HepG2 (cell line): ENCODE results near the gene LEMD3. TPM values are rescaled to one million over a fixed set of nuclear protein-coding genes. Genes with fewer than 3 reads are reported as not detected.

Source experiments
- CBX5 ChIP-seq: sonication (generic); formaldehyde crosslinking; IDR thresholded peaks from 2 replicates; pipeline ENCODE4 v1.4.0; 2020; ENCODE audit warnings: missing genetic modification reagents, borderline replicate concordance
- DZIP1 ChIP-seq: sonication (generic); formaldehyde crosslinking; IDR thresholded peaks from 2 replicates; pipeline ENCODE4 v1.5.0; 2020; ENCODE audit warnings: mild to moderate bottlenecking, missing genetic modification reagents
- NFIC ChIP-seq: IDR thresholded peaks from 2 replicates; pipeline ENCODE4 v1.6.1; 2012; ENCODE audit warnings: mild to moderate bottlenecking, low read length, inconsistent platforms
- SMC3 ChIP-seq: IDR thresholded peaks from 2 replicates; pipeline ENCODE4 v1.6.1; 2011; ENCODE audit warnings: low read length, improper control_type of control experiment
- TSC22D2 ChIP-seq: sonication (generic); formaldehyde crosslinking; IDR thresholded peaks from 2 replicates; pipeline ENCODE4 v1.5.1; 2020; ENCODE audit warnings: missing genetic modification reagents, mild to moderate bottlenecking, borderline replicate concordance
- ZNF407 ChIP-seq: sonication (generic); formaldehyde crosslinking; IDR thresholded peaks from one replicate; pipeline ENCODE4 v1.5.1; 2020; ENCODE audit warnings: mild to moderate bottlenecking, missing genetic modification reagents; ENCODE audit errors: not compliant biosample characterization
- ZNF7 ChIP-seq: IDR thresholded peaks from 2 replicates; pipeline ENCODE4 v1.6.1; 2016; ENCODE audit warnings: missing biosample characterization, missing genetic modification reagents
- ZNF75D ChIP-seq: sonication (generic); formaldehyde crosslinking; IDR thresholded peaks from 2 replicates; pipeline ENCODE4 v1.8.1; 2023; ENCODE audit warnings: missing genetic modification reagents, mild to moderate bottlenecking, borderline replicate concordance
- polyA plus RNA-seq, 8 experiments: library from polyadenylated mRNA; depleted of rRNA in 3 of 8; stranded (reverse) in 7 of 8; unstranded in 1 of 8; fragments of >200 nt; fragmentation: Illumina TruSeq in 4 of 8; extraction: Trizol in 4 of 8; gene quantifications; 2 replicates each; pipeline versions ENCODE4 v1.2.1 to v1.2.3, GENCODE V29; 2011 to 2016; ENCODE audit warnings: low read depth in 4 of 8, missing spikeins in 1 of 8, mixed read lengths in 1 of 8; ENCODE audit not compliant: insufficient read depth in 1 of 8
- total RNA-seq, 5 experiments: library from RNA; depleted of rRNA; stranded (reverse); fragments of >200 nt; fragmentation: Illumina TruSeq; extraction: Trizol; gene quantifications; 2 replicates each; pipeline ENCODE4 v1.2.3, GENCODE V29; 2016; ENCODE audit warnings: low read depth in 1 of 5
- TF ChIP-seq, protein P1 (sequence below): sonication (generic); formaldehyde crosslinking; conservative IDR thresholded peaks from 2 replicates; pipeline ENCODE4 v1.8.0; 2022; ENCODE audit warnings: mild to moderate bottlenecking, moderate library complexity, missing genetic modification reagents
- TF ChIP-seq, protein P2 (sequence below): sonication (generic); formaldehyde crosslinking; IDR thresholded peaks from 2 replicates; pipeline ENCODE4 v1.5.1; 2020; ENCODE audit warnings: mild to moderate bottlenecking, moderate library complexity, missing genetic modification reagents
- TF ChIP-seq, protein P3 (sequence below): sonication (generic); formaldehyde crosslinking; IDR thresholded peaks from 2 replicates; pipeline ENCODE4 v1.4.0; 2020; ENCODE audit warnings: missing genetic modification reagents; ENCODE audit errors: not compliant biosample characterization

Gene LEMD3
- total and polyA plus RNA-seq, 2 of the 13 experiments (the other 11 are each of a cell fraction or from before 2014, with no cell fraction given): 9.3 to 18.7 TPM

DNA sequence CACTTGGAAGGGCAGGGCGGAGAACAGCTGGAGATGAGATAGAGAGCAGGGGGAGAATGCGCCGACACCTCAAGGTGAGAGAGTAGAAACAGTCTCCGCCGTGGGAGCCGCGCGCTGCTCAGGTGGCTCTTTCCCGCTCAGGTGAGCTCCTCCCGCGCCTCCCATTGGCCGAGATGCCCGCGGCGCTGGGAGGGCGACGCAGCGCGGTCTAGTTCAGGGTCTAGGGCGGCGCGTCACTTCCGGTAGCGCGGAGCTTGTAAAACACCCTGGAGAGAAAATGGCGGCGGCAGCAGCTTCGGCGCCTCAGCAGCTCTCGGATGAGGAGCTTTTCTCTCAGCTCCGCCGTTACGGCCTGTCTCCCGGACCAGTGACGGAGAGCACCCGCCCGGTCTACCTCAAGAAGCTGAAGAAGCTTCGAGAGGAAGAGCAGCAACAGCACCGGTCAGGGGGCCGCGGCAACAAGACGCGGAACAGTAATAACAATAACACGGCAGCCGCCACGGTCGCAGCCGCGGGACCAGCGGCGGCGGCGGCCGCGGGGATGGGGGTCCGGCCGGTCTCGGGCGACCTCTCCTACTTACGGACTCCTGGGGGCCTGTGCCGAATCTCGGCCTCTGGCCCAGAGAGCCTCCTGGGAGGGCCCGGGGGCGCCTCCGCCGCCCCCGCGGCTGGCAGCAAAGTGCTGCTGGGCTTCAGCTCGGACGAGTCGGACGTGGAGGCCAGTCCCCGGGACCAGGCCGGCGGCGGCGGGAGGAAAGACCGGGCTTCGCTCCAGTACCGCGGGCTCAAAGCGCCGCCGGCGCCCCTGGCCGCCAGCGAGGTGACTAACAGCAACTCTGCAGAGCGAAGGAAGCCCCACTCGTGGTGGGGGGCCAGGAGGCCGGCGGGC, at the start of gene LEMD3 (continued):
- TF ChIP-seq CBX5 (CRISPR knock-in tag): peak; percentile 95
- no peak for TF ChIP-seq SMC3
- TF ChIP-seq, protein P1, sequence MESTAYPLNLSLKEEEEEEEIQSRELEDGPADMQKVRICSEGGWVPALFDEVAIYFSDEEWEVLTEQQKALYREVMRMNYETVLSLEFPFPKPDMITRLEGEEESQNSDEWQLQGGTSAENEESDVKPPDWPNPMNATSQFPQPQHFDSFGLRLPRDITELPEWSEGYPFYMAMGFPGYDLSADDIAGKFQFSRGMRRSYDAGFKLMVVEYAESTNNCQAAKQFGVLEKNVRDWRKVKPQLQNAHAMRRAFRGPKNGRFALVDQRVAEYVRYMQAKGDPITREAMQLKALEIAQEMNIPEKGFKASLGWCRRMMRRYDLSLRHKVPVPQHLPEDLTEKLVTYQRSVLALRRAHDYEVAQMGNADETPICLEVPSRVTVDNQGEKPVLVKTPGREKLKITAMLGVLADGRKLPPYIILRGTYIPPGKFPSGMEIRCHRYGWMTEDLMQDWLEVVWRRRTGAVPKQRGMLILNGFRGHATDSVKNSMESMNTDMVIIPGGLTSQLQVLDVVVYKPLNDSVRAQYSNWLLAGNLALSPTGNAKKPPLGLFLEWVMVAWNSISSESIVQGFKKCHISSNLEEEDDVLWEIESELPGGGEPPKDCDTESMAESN (CRISPR knock-in tag): peak; percentile 98
- peak; percentile 95; the same call in 1 of the 2 replicates for TF ChIP-seq ZNF75D
- peak; percentile 62 for TF ChIP-seq ZNF7 (CRISPR knock-in tag)
- TF ChIP-seq, protein P2, sequence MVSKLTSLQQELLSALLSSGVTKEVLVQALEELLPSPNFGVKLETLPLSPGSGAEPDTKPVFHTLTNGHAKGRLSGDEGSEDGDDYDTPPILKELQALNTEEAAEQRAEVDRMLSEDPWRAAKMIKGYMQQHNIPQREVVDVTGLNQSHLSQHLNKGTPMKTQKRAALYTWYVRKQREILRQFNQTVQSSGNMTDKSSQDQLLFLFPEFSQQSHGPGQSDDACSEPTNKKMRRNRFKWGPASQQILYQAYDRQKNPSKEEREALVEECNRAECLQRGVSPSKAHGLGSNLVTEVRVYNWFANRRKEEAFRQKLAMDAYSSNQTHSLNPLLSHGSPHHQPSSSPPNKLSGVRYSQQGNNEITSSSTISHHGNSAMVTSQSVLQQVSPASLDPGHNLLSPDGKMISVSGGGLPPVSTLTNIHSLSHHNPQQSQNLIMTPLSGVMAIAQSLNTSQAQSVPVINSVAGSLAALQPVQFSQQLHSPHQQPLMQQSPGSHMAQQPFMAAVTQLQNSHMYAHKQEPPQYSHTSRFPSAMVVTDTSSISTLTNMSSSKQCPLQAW (CRISPR knock-in tag): peak; percentile 95
- TF ChIP-seq TSC22D2 (CRISPR knock-in tag): peak; percentile 99
- TF ChIP-seq, protein P3, sequence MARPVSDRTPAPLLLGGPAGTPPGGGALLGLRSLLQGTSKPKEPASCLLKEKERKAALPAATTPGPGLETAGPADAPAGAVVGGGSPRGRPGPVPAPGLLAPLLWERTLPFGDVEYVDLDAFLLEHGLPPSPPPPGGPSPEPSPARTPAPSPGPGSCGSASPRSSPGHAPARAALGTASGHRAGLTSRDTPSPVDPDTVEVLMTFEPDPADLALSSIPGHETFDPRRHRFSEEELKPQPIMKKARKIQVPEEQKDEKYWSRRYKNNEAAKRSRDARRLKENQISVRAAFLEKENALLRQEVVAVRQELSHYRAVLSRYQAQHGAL: peak; percentile 97
- TF ChIP-seq DZIP1 (CRISPR knock-in tag): peak; percentile 100
- TF ChIP-seq NFIC: 0 out of 2 replicates have a peak, but pooled peaks have one; percentile 15
- peak; percentile 98 for TF ChIP-seq ZNF407 (CRISPR knock-in tag)
